K562 (cell line): ENCODE results near the gene HAPSTR1. TPM values are rescaled to one million over a fixed set of nuclear protein-coding genes. Genes with fewer than 3 reads are reported as not detected.

Experiments
- ARID4B ChIP-seq: sonication (generic); formaldehyde crosslinking; IDR thresholded peaks from 2 replicates; pipeline ENCODE4 v1.8.0; 2022; ENCODE audit warnings: mild to moderate bottlenecking, missing genetic modification reagents
- CEBPB ChIP-seq: fragments of 450-650 bp; IDR thresholded peaks from 2 replicates; pipeline ENCODE4 v1.6.1; 2016; ENCODE audit warnings: missing genetic modification characterization, missing compliant biosample characterization
- COPS2 ChIP-seq: fragments of 450-650 bp; conservative IDR thresholded peaks from 2 replicates; pipeline ENCODE4 v1.6.1; 2016; ENCODE audit warnings: mild to moderate bottlenecking, moderate library complexity
- CREB3L1 ChIP-seq: fragments of 450-650 bp; IDR thresholded peaks from 2 replicates; pipeline ENCODE4 v1.6.1; 2014; ENCODE audit warnings: low read depth, mild to moderate bottlenecking, moderate library complexity, borderline replicate concordance
- ETV1 ChIP-seq: fragments of 450-650 bp; conservative IDR thresholded peaks from 2 replicates; pipeline ENCODE4 v1.6.1; 2016; ENCODE audit warnings: missing genetic modification characterization, control low read depth, low read depth, missing compliant biosample characterization
- MCM3 ChIP-seq: fragments of 450-650 bp; IDR thresholded peaks from 2 replicates; pipeline ENCODE4 v1.6.1; 2016
- PBX2 ChIP-seq, 2 experiments: IDR thresholded peaks in 1 of 2; conservative IDR thresholded peaks in 1 of 2; 2 replicates each; pipeline ENCODE4 v1.6.1; 2016; ENCODE audit warnings: low read depth in 2 of 2, mild to moderate bottlenecking in 1 of 2, missing compliant biosample characterization in 1 of 2, missing genetic modification characterization in 1 of 2, moderate library complexity in 1 of 2
- POLR2AphosphoS5 ChIP-seq: IDR thresholded peaks from 2 replicates; pipeline ENCODE4 v1.6.1; 2011; ENCODE audit warnings: mild to moderate bottlenecking, low read depth, low read length, moderate library complexity; ENCODE audit not compliant: control insufficient read depth, insufficient read depth
- TSHZ1 ChIP-seq: fragments of 250-450 bp; sonication (Bioruptor Pico); IDR thresholded peaks from 2 replicates; pipeline ENCODE4 v1.4.0; 2020; ENCODE audit warnings: mild to moderate bottlenecking, moderate library complexity
- ZBTB2 ChIP-seq: fragments of 450-650 bp; IDR thresholded peaks from 2 replicates; pipeline ENCODE4 v1.6.1; 2016; ENCODE audit warnings: antibody characterized with exemption
- ZNF253 ChIP-seq: fragments of 250-450 bp; sonication (Bioruptor Pico); conservative IDR thresholded peaks from 2 replicates; pipeline ENCODE4 v1.6.1; 2021; ENCODE audit warnings: mild to moderate bottlenecking
- polyA plus RNA-seq, 8 experiments: library from polyadenylated mRNA; depleted of rRNA in 4 of 8; stranded (reverse) in 5 of 8; unstranded in 3 of 8; fragments of >200 nt; fragmentation: Nextera tagmentation in 2 of 8; fragmentation: Illumina TruSeq in 1 of 8; extraction: Ambion mirVana in 2 of 8; extraction: Trizol in 1 of 8; gene quantifications; 2 replicates each; pipeline versions ENCODE4 v1.2.1 to v1.2.3, GENCODE V29; 2011 to 2014; ENCODE audit warnings: inconsistent platforms in 1 of 8, missing spikeins in 1 of 8
- total RNA-seq, 7 experiments: library from RNA; depleted of rRNA in 6 of 7; stranded (reverse); fragments of >200 nt in 6 of 7; fragmentation: Illumina TruSeq in 2 of 7; extraction: Trizol in 2 of 7; gene quantifications; 2 replicates each; pipeline versions ENCODE4 v1.2.1 to v1.2.3, GENCODE V29; 2011 to 2021; ENCODE audit warnings: low replicate concordance in 1 of 7

The HAPSTR1 gene
- total and polyA plus RNA-seq, 9 of the 15 experiments (the other 6 are each of a cell fraction or from before 2014, with no cell fraction given), result 10.8 to 67.9 (median 36.5) TPM

- no peak for TF ChIP-seq ARID4B (CRISPR knock-in tag)
- no peak for TF ChIP-seq ZBTB2
- TF ChIP-seq COPS2, result no peak
- TF ChIP-seq ZNF253 (CRISPR knock-in tag), result no peak
- no peak for TF ChIP-seq PBX2 (CRISPR knock-in tag; IDR thresholded peaks at IDR 0.05; ENCODE audit: low read depth)
- 0 out of 2 replicates have a peak, but pooled peaks have one; percentile 14 for TF ChIP-seq PBX2 (tag; conservative IDR thresholded peaks at IDR 0.05; ENCODE audit: low read depth)
- no peak for TF ChIP-seq TSHZ1 (CRISPR knock-in tag)
- peak; percentile 49 for TF ChIP-seq CEBPB
- no peak for TF ChIP-seq ETV1
- no peak for TF ChIP-seq CREB3L1
- peak; percentile 48; the same call in 1 of the 2 replicates for TF ChIP-seq POLR2AphosphoS5
- no peak for TF ChIP-seq MCM3
Measured at GRCh38 chr16:9102379-9102778, 10.9 kb downstream of the HAPSTR1 start (continued).
